Endothelial cell (in vitro differentiated cells): ENCODE results near the gene PEBP1. TPM values are rescaled to one million over a fixed set of nuclear protein-coding genes. Genes with fewer than 3 reads are reported as not detected.

Source experiments
- DNase-seq: peaks from one replicate; pipeline ENCODE4 v3.0.0; 2021; ENCODE audit warnings: low spot score
- H3K27ac Mint-ChIP-seq: one replicate; pipeline ENCODE4 v1.8.0; 2021; ENCODE audit warnings: mixed read lengths, inconsistent platforms; ENCODE audit not compliant: unreplicated experiment
- H3K27me3 Mint-ChIP-seq: one replicate; pipeline ENCODE4 v1.8.0; 2021; ENCODE audit warnings: mild to moderate bottlenecking, moderate library complexity, mixed read lengths, inconsistent platforms; ENCODE audit not compliant: unreplicated experiment
- H3K36me3 Mint-ChIP-seq: one replicate; pipeline ENCODE4 v1.8.0; 2021; ENCODE audit warnings: mild to moderate bottlenecking, low read depth, mixed read lengths, inconsistent platforms; ENCODE audit not compliant: unreplicated experiment
- H3K4me1 Mint-ChIP-seq: one replicate; pipeline ENCODE4 v1.8.0; 2021; ENCODE audit warnings: mild to moderate bottlenecking, mixed read lengths, inconsistent platforms; ENCODE audit not compliant: unreplicated experiment
- H3K4me3 Mint-ChIP-seq: one replicate; pipeline ENCODE4 v1.8.0; 2021; ENCODE audit warnings: mild to moderate bottlenecking, mixed read lengths, inconsistent platforms; ENCODE audit not compliant: unreplicated experiment
- H3K9me3 Mint-ChIP-seq: one replicate; pipeline ENCODE4 v1.8.0; 2021; ENCODE audit warnings: mixed read lengths, inconsistent platforms; ENCODE audit not compliant: unreplicated experiment
- CTCF ChIP-seq: fragments of 200-600 bp; sonication (generic); IDR thresholded peaks from one replicate; pipeline ENCODE4 v1.5.0; 2021; ENCODE audit warnings: antibody characterized with exemption; ENCODE audit not compliant: unreplicated experiment
- total RNA-seq: library from RNA; stranded (reverse); fragmentation: NEBNext Ultra II Directional; extraction: Animal tissue kit (Norgen Biotek cat#: 25700); gene quantifications from one replicate; pipeline ENCODE4 v1.2.1, GENCODE V29; 2021; ENCODE audit not compliant: unreplicated experiment

PEBP1 gene
- total RNA-seq, 1 donor from 2014 or later = 138 TPM

DNA sequence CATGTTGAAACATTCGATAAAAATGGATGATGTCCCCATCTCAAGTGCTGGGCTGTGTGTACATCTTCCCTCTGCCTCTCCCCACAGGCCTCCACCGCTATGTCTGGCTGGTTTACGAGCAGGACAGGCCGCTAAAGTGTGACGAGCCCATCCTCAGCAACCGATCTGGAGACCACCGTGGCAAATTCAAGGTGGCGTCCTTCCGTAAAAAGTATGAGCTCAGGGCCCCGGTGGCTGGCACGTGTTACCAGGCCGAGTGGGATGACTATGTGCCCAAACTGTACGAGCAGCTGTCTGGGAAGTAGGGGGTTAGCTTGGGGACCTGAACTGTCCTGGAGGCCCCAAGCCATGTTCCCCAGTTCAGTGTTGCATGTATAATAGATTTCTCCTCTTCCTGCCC, 8.6 kb downstream of the PEBP1 start:
- no peak overlapping the region for H3K27ac Mint-ChIP-seq
- TF ChIP-seq CTCF = no peak
- H3K4me3 Mint-ChIP-seq = no peak overlapping the region
- no peaks in the 10 kb centered on the region for H3K9me3 Mint-ChIP-seq
- no peaks in the 10 kb centered on the region for H3K27me3 Mint-ChIP-seq
- H3K4me1 Mint-ChIP-seq = no peaks in the 10 kb centered on the region
- no peak for DNase-seq
- peaks cover 37% of the 10 kb centered on the region for H3K36me3 Mint-ChIP-seq

DNA sequence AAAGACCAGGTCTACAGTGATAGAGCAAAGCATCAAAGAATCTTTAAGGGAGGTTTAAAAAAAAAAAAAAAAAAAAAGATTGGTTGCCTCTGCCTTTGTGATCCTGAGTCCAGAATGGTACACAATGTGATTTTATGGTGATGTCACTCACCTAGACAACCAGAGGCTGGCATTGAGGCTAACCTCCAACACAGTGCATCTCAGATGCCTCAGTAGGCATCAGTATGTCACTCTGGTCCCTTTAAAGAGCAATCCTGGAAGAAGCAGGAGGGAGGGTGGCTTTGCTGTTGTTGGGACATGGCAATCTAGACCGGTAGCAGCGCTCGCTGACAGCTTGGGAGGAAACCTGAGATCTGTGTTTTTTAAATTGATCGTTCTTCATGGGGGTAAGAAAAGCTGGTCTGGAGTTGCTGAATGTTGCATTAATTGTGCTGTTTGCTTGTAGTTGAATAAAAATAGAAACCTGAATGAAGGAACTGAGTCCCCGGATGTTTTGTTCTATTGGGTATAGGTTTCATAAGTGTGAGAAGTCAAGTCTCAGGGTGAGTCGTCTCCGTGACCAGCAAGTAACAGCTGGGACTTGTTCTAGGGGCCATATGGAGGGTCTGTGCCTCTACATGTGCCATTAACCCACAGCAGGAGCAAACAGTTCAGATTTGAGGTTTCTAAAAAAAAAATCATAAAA, 9.3 kb downstream of the PEBP1 start:
- Mint-ChIP-seq H3K4me3 (no peak overlapping the region), H3K27me3 (no peaks in the 10 kb centered on the region), H3K27ac (no peak overlapping the region), H3K4me1 (no peaks in the 10 kb centered on the region), H3K36me3 (peaks cover 33% of the 10 kb centered on the region), H3K9me3 (no peaks in the 10 kb centered on the region)
- TF ChIP-seq CTCF = no peak
- no peak for DNase-seq

- H3K36me3 Mint-ChIP-seq = peaks cover 33% of the 10 kb centered on the region
- no peak for TF ChIP-seq CTCF
- no peaks in the 10 kb centered on the region for H3K4me1 Mint-ChIP-seq
- H3K27ac Mint-ChIP-seq = no peak overlapping the region
- no peak for DNase-seq
- H3K27me3 Mint-ChIP-seq = no peaks in the 10 kb centered on the region
- no peaks in the 10 kb centered on the region for H3K9me3 Mint-ChIP-seq
- H3K4me3 Mint-ChIP-seq = no peak overlapping the region
These were observed 9.9 kb downstream of the PEBP1 start for GRCh38 chr12:118145798-118146156.

GRCh38 chr12:118148287-118148686, 12.4 kb downstream of the PEBP1 start:
- H3K27me3 Mint-ChIP-seq = no peaks in the 10 kb centered on the region
- peaks cover 29% of the 10 kb centered on the region for H3K36me3 Mint-ChIP-seq
- H3K27ac Mint-ChIP-seq = no peak overlapping the region

More at GRCh38 chr12:118148287-118148686, 12.4 kb downstream of the PEBP1 start:
- Mint-ChIP-seq H3K4me1 (no peaks in the 10 kb centered on the region), H3K9me3 (no peaks in the 10 kb centered on the region), H3K4me3 (no peak overlapping the region)
- TF ChIP-seq CTCF = no peak
- no peak for DNase-seq
